ENCODE data around the gene CDH5. TPM values are rescaled to one million over a fixed set of nuclear protein-coding genes. Genes with fewer than 3 reads are reported as not detected.
A peak's percentile ranks its signal among the peaks of the same experiment; 100 is the strongest.

The CDH5 gene
- total and polyA plus RNA-seq, 10 donors = 6.7 to 62.7 (median 40.2) TPM

- peaks cover 0 to 11% (median 2%) of the 10 kb centered on the region in 6 donors for H3K36me3 ChIP-seq
- H3K4me3 ChIP-seq = no peak overlapping the region
- peaks cover 0 to 20% (median 0%) of the 10 kb centered on the region in 7 donors for H3K27me3 ChIP-seq (replicated peaks in 1 of 7)
- TF ChIP-seq POLR2AphosphoS5 (IDR thresholded peaks at IDR 0.05) (no peak), POLR2A (IDR thresholded peaks at IDR 0.05) (no peak)
- TF ChIP-seq, protein P1, sequence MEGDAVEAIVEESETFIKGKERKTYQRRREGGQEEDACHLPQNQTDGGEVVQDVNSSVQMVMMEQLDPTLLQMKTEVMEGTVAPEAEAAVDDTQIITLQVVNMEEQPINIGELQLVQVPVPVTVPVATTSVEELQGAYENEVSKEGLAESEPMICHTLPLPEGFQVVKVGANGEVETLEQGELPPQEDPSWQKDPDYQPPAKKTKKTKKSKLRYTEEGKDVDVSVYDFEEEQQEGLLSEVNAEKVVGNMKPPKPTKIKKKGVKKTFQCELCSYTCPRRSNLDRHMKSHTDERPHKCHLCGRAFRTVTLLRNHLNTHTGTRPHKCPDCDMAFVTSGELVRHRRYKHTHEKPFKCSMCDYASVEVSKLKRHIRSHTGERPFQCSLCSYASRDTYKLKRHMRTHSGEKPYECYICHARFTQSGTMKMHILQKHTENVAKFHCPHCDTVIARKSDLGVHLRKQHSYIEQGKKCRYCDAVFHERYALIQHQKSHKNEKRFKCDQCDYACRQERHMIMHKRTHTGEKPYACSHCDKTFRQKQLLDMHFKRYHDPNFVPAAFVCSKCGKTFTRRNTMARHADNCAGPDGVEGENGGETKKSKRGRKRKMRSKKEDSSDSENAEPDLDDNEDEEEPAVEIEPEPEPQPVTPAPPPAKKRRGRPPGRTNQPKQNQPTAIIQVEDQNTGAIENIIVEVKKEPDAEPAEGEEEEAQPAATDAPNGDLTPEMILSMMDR (IDR thresholded peaks at IDR 0.05 in 8 of 11, conservative IDR thresholded peaks at IDR 0.05 in 3 of 11) = no peak
- no peak for DNase-seq
- 88 to 94% (median 92%) methylated on average over 7 to 12 of the region's 12 CpGs for WGBS, 5 donors
- no peak overlapping the region for H3K27ac ChIP-seq
- H3K9me3 ChIP-seq = no peaks in the 10 kb centered on the region
- peaks cover 2 to 11% (median 10%) of the 10 kb centered on the region in 6 donors for H3K4me1 ChIP-seq
- intact Hi-C loops (cut with DNase I; ENCODE audit: low total_unique reads) = no loop called here
Observed at GRCh38 chr16:66402166-66402565, 35.7 kb downstream of the CDH5 start.

- Histone ChIP-seq H3K27ac (no peak overlapping the region), H3K9me3 (no peaks in the 10 kb centered on the region), H3K36me3 (peaks cover 0 to 11% (median 2%) of the 10 kb centered on the region in 6 donors), H3K4me3 (no peak overlapping the region), H3K4me1 (peaks cover 2 to 16% (median 15%) of the 10 kb centered on the region in 6 donors), H3K27me3 (replicated peaks in 1 of 7) (peaks cover 0 to 24% (median 0%) of the 10 kb centered on the region in 7 donors)
- no peak for DNase-seq
- TF ChIP-seq, protein P1 (IDR thresholded peaks at IDR 0.05 in 8 of 11, conservative IDR thresholded peaks at IDR 0.05 in 3 of 11) = no peak
- peak in 1 of 3 donors; percentile 22 for TF ChIP-seq POLR2AphosphoS5 (IDR thresholded peaks at IDR 0.05)
- intact Hi-C loops (cut with DNase I; ENCODE audit: low total_unique reads) = no loop called here
- WGBS, 5 donors = 82 to 93% (median 88%) methylated on average over 52 to 61 of the region's 61 CpGs
Observed at GRCh38 chr16:66402591-66403230, 36.2 kb downstream of the CDH5 start.

DNA sequence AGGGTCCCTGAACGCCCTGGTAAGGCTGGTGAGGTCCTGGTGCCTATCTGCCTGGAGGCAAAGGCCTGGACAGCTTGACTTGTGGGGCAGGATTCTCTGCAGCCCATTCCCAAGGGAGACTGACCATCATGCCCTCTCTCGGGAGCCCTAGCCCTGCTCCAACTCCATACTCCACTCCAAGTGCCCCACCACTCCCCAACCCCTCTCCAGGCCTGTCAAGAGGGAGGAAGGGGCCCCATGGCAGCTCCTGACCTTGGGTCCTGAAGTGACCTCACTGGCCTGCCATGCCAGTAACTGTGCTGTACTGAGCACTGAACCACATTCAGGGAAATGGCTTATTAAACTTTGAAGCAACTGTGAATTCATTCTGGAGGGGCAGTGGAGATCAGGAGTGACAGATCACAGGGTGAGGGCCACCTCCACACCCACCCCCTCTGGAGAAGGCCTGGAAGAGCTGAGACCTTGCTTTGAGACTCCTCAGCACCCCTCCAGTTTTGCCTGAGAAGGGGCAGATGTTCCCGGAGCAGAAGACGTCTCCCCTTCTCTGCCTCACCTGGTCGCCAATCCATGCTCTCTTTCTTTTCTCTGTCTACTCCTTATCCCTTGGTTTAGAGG is 37.1 kb downstream of the CDH5 start:
- TF ChIP-seq, protein P1 (IDR thresholded peaks at IDR 0.05 in 8 of 11, conservative IDR thresholded peaks at IDR 0.05 in 3 of 11) = no peak
- TF ChIP-seq POLR2AphosphoS5 (IDR thresholded peaks at IDR 0.05) (no peak), POLR2A (IDR thresholded peaks at IDR 0.05) (no peak)
- peaks cover 0 to 20% (median 0%) of the 10 kb centered on the region in 7 donors for H3K27me3 ChIP-seq (replicated peaks in 1 of 7)
- WGBS, 5 donors = 62 to 81% (median 76%) methylated on average over 4 to 5 of the region's 5 CpGs
- peaks cover 0 to 11% (median under 1%) of the 10 kb centered on the region in 6 donors for H3K36me3 ChIP-seq
- no peak overlapping the region for H3K4me3 ChIP-seq
- peaks cover 7 to 26% (median 24%) of the 10 kb centered on the region in 6 donors for H3K4me1 ChIP-seq
- H3K9me3 ChIP-seq = no peaks in the 10 kb centered on the region
- intact Hi-C loops (cut with DNase I; ENCODE audit: low total_unique reads) = no loop called here
- no peak overlapping the region for H3K27ac ChIP-seq
- DNase-seq = no peak
